H1 (cell line): ENCODE results near the gene CDCP1. TPM values are rescaled to one million over a fixed set of nuclear protein-coding genes. Genes with fewer than 3 reads are reported as not detected.

Experiments
- BCL11A ChIP-seq, 2 experiments: IDR thresholded peaks; one replicate each; pipeline ENCODE4 v1.6.1; 2011; ENCODE audit warnings: low read depth in 2 of 2, low read length in 2 of 2, mild to moderate bottlenecking in 2 of 2
- CEBPB ChIP-seq: IDR thresholded peaks from 2 replicates; pipeline ENCODE4 v1.6.1; 2012; ENCODE audit warnings: low read depth, low read length
- KDM4A ChIP-seq: IDR thresholded peaks from one replicate; pipeline ENCODE4 v1.7.1; 2012; ENCODE audit warnings: low read depth, mild to moderate bottlenecking, moderate library complexity, low read length, inconsistent platforms; ENCODE audit not compliant: severe bottlenecking
- PHF8 ChIP-seq: fragments of 200-600 bp; sonication (generic); conservative IDR thresholded peaks from 2 replicates; pipeline ENCODE4 v1.7.1; 2012; ENCODE audit warnings: low read depth, mild to moderate bottlenecking, inconsistent platforms, low read length, moderate library complexity
- RAD21 ChIP-seq, 2 experiments: IDR thresholded peaks in 1 of 2; conservative IDR thresholded peaks in 1 of 2; 2 replicates each; pipeline ENCODE4 v1.6.1; 2011; ENCODE audit warnings: low read depth in 2 of 2, low read length in 2 of 2, improper control_type of control experiment in 1 of 2, inconsistent platforms in 1 of 2, mild to moderate bottlenecking in 1 of 2, moderate library complexity in 1 of 2
- SIX5 ChIP-seq: IDR thresholded peaks from 2 replicates; pipeline ENCODE4 v1.6.1; 2011; ENCODE audit warnings: mild to moderate bottlenecking, low read depth, low read length
- SP2 ChIP-seq: IDR thresholded peaks from 2 replicates; pipeline ENCODE4 v1.6.1; 2012; ENCODE audit warnings: mild to moderate bottlenecking, low read length, inconsistent platforms
- SUZ12 ChIP-seq: fragments of 200-600 bp; sonication (generic); IDR thresholded peaks from 2 replicates; pipeline ENCODE4 v1.6.1; 2012; ENCODE audit warnings: mild to moderate bottlenecking, inconsistent platforms, low read length, moderate library complexity, mixed read lengths
- polyA plus RNA-seq, 7 experiments: library from polyadenylated mRNA; depleted of rRNA in 3 of 7; stranded (reverse) in 5 of 7; unstranded in 2 of 7; fragments of >200 nt in 5 of 7; fragments of 200-250 nt in 2 of 7; gene quantifications; 1 replicate in 5 of 7; 2 replicates in 1 of 7; 4 replicates in 1 of 7; pipeline versions ENCODE4 v1.2.1 to v1.2.3, GENCODE V29; 2011 to 2013; ENCODE audit warnings: missing spikeins in 2 of 7, mixed read lengths in 2 of 7
- total RNA-seq: library from RNA; stranded (reverse); fragmentation: NEBNext Ultra II Directional; extraction: Animal tissue kit (Norgen Biotek cat#: 25700); gene quantifications from 2 replicates; pipeline ENCODE4 v1.2.1, GENCODE V29; 2021
- TF ChIP-seq, protein P1 (sequence below): fragments of 300-600 bp; sonication (generic); IDR thresholded peaks from 2 replicates; pipeline ENCODE4 v1.7.1; 2012; ENCODE audit warnings: low read length, moderate library complexity, mild to moderate bottlenecking, inconsistent platforms; ENCODE audit not compliant: insufficient replicate concordance
- TF ChIP-seq, protein P2 (sequence below): IDR thresholded peaks from 2 replicates; pipeline ENCODE4 v1.6.1; 2012; ENCODE audit warnings: low read length, inconsistent platforms

CDCP1 gene
- total and polyA plus RNA-seq, 2 of the 8 experiments (the other 6 are each of a cell fraction or from before 2014, with no cell fraction given) = 10.0 to 23.3 TPM

DNA sequence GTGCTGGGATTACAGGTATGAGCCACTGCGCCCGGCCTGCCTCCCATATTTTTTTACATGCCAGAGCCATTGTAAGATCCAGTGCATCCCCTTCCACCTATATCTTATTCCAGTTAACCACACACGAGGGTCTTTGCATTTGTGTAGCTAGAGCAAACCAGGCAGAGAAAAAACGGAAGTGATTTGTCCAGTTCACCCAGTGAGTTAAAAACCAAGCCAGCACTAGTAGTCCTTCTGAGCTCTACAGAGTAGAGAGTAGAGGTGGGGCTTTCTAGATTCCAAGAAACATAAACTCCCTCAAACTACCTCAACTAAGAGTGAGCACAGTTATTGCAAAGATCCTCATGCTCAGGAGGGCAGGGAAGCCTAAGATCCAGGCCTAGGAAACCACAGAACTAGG lies 45.2 kb upstream of the CDCP1 start (continued):
- TF ChIP-seq, protein P1, sequence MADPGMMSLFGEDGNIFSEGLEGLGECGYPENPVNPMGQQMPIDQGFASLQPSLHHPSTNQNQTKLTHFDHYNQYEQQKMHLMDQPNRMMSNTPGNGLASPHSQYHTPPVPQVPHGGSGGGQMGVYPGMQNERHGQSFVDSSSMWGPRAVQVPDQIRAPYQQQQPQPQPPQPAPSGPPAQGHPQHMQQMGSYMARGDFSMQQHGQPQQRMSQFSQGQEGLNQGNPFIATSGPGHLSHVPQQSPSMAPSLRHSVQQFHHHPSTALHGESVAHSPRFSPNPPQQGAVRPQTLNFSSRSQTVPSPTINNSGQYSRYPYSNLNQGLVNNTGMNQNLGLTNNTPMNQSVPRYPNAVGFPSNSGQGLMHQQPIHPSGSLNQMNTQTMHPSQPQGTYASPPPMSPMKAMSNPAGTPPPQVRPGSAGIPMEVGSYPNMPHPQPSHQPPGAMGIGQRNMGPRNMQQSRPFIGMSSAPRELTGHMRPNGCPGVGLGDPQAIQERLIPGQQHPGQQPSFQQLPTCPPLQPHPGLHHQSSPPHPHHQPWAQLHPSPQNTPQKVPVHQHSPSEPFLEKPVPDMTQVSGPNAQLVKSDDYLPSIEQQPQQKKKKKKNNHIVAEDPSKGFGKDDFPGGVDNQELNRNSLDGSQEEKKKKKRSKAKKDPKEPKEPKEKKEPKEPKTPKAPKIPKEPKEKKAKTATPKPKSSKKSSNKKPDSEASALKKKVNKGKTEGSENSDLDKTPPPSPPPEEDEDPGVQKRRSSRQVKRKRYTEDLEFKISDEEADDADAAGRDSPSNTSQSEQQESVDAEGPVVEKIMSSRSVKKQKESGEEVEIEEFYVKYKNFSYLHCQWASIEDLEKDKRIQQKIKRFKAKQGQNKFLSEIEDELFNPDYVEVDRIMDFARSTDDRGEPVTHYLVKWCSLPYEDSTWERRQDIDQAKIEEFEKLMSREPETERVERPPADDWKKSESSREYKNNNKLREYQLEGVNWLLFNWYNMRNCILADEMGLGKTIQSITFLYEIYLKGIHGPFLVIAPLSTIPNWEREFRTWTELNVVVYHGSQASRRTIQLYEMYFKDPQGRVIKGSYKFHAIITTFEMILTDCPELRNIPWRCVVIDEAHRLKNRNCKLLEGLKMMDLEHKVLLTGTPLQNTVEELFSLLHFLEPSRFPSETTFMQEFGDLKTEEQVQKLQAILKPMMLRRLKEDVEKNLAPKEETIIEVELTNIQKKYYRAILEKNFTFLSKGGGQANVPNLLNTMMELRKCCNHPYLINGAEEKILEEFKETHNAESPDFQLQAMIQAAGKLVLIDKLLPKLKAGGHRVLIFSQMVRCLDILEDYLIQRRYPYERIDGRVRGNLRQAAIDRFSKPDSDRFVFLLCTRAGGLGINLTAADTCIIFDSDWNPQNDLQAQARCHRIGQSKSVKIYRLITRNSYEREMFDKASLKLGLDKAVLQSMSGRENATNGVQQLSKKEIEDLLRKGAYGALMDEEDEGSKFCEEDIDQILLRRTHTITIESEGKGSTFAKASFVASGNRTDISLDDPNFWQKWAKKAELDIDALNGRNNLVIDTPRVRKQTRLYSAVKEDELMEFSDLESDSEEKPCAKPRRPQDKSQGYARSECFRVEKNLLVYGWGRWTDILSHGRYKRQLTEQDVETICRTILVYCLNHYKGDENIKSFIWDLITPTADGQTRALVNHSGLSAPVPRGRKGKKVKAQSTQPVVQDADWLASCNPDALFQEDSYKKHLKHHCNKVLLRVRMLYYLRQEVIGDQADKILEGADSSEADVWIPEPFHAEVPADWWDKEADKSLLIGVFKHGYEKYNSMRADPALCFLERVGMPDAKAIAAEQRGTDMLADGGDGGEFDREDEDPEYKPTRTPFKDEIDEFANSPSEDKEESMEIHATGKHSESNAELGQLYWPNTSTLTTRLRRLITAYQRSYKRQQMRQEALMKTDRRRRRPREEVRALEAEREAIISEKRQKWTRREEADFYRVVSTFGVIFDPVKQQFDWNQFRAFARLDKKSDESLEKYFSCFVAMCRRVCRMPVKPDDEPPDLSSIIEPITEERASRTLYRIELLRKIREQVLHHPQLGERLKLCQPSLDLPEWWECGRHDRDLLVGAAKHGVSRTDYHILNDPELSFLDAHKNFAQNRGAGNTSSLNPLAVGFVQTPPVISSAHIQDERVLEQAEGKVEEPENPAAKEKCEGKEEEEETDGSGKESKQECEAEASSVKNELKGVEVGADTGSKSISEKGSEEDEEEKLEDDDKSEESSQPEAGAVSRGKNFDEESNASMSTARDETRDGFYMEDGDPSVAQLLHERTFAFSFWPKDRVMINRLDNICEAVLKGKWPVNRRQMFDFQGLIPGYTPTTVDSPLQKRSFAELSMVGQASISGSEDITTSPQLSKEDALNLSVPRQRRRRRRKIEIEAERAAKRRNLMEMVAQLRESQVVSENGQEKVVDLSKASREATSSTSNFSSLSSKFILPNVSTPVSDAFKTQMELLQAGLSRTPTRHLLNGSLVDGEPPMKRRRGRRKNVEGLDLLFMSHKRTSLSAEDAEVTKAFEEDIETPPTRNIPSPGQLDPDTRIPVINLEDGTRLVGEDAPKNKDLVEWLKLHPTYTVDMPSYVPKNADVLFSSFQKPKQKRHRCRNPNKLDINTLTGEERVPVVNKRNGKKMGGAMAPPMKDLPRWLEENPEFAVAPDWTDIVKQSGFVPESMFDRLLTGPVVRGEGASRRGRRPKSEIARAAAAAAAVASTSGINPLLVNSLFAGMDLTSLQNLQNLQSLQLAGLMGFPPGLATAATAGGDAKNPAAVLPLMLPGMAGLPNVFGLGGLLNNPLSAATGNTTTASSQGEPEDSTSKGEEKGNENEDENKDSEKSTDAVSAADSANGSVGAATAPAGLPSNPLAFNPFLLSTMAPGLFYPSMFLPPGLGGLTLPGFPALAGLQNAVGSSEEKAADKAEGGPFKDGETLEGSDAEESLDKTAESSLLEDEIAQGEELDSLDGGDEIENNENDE = no peak
- TF ChIP-seq KDM4A (no peak), BCL11A (IDR thresholded peaks at IDR 0.05; ENCODE audit: low read depth in 2 of 2, low read length in 2 of 2) (no peak), SUZ12 (no peak), CEBPB (no peak), RAD21 (IDR thresholded peaks at IDR 0.05 in 1 of 2, conservative IDR thresholded peaks at IDR 0.05 in 1 of 2; ENCODE audit: low read depth in 2 of 2, low read length in 2 of 2) (no peak), SIX5 (no peak), SP2 (no peak), PHF8 (no peak)
- TF ChIP-seq, protein P2, sequence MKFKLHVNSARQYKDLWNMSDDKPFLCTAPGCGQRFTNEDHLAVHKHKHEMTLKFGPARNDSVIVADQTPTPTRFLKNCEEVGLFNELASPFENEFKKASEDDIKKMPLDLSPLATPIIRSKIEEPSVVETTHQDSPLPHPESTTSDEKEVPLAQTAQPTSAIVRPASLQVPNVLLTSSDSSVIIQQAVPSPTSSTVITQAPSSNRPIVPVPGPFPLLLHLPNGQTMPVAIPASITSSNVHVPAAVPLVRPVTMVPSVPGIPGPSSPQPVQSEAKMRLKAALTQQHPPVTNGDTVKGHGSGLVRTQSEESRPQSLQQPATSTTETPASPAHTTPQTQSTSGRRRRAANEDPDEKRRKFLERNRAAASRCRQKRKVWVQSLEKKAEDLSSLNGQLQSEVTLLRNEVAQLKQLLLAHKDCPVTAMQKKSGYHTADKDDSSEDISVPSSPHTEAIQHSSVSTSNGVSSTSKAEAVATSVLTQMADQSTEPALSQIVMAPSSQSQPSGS = no peak
